ENCODE data around the gene RIIAD1.
"Not testable (repeated sequence)": the region's sequence is repeated elsewhere in the genome, so short reads cannot be mapped to it uniquely, and the experiment has no call there.

Gene RIIAD1

GRCh38 chr1:151737479-151737878 is 16.2 kb downstream of the RIIAD1 start:
- peaks cover 3% of the 10 kb centered on the region; the same call in 1 of the 2 replicates for H3K9me3 ChIP-seq (ENCODE audit: control insufficient read depth, insufficient read depth, low read length)
- no peaks in the 10 kb centered on the region for H3K4me1 ChIP-seq (ENCODE audit: insufficient read depth, low read length)
- H3K36me3 ChIP-seq (ENCODE audit: insufficient read depth, low read length), result no peaks in the 10 kb centered on the region
- H3K9ac ChIP-seq (ENCODE audit: low read depth, low read length), result no peak overlapping the region

GRCh38 chr1:151739590-151740355 is 18.5 kb downstream of the RIIAD1 start:
- H3K9me3 ChIP-seq (ENCODE audit: control insufficient read depth, insufficient read depth, low read length), result peaks cover 3% of the 10 kb centered on the region; the same call in 1 of the 2 replicates
- H3K9ac ChIP-seq (ENCODE audit: low read depth, low read length), result no peak overlapping the region
- H3K4me1 ChIP-seq (ENCODE audit: insufficient read depth, low read length), result no peaks in the 10 kb centered on the region
- H3K36me3 ChIP-seq (ENCODE audit: insufficient read depth, low read length), result no peaks in the 10 kb centered on the region

GRCh38 chr1:151741516-151741915 is 20.2 kb downstream of the RIIAD1 start:
- Histone ChIP-seq H3K4me1 (ENCODE audit: insufficient read depth, low read length) (no peaks in the 10 kb centered on the region), H3K9me3 (ENCODE audit: control insufficient read depth, insufficient read depth, low read length) (peaks cover 3% of the 10 kb centered on the region; the same call in 1 of the 2 replicates), H3K9ac (ENCODE audit: low read depth, low read length) (no peak overlapping the region), H3K36me3 (ENCODE audit: insufficient read depth, low read length) (no peaks in the 10 kb centered on the region)

- Histone ChIP-seq H3K36me3 (ENCODE audit: insufficient read depth, low read length) (peaks cover 14% of the 10 kb centered on the region), H3K9ac (ENCODE audit: low read depth, low read length) (no peak overlapping the region), H3K4me1 (ENCODE audit: insufficient read depth, low read length) (no peaks in the 10 kb centered on the region), H3K9me3 (ENCODE audit: control insufficient read depth, insufficient read depth, low read length) (no peaks in the 10 kb centered on the region)
Observed at GRCh38 chr1:151756291-151756690, 35.0 kb downstream of the RIIAD1 start.

- Histone ChIP-seq H3K9ac (ENCODE audit: low read depth, low read length) (no peak overlapping the region), H3K36me3 (ENCODE audit: insufficient read depth, low read length) (peaks cover 18% of the 10 kb centered on the region), H3K4me1 (ENCODE audit: insufficient read depth, low read length) (no peaks in the 10 kb centered on the region), H3K9me3 (ENCODE audit: control insufficient read depth, insufficient read depth, low read length) (no peaks in the 10 kb centered on the region)
Observed at GRCh38 chr1:151759241-151759640, 37.9 kb downstream of the RIIAD1 start.

GRCh38 chr1:151760597-151761385 is 39.5 kb downstream of the RIIAD1 start:
- Histone ChIP-seq H3K9ac (ENCODE audit: low read depth, low read length) (no peak overlapping the region), H3K4me1 (ENCODE audit: insufficient read depth, low read length) (no peaks in the 10 kb centered on the region), H3K9me3 (ENCODE audit: control insufficient read depth, insufficient read depth, low read length) (no peaks in the 10 kb centered on the region), H3K36me3 (ENCODE audit: insufficient read depth, low read length) (peaks cover 18% of the 10 kb centered on the region)

GRCh38 chr1:151762941-151763921 is 41.9 kb downstream of the RIIAD1 start, which contains the start of gene MRPL9:
Gene MRPL9, minus strand, starts transcription at chr1:151763496. Its CDS starts 17 bp downstream, at chr1:151763479.
- Histone ChIP-seq H3K9me3 (ENCODE audit: control insufficient read depth, insufficient read depth, low read length) (no peaks in the 10 kb centered on the region), H3K36me3 (ENCODE audit: insufficient read depth, low read length) (peaks cover 18% of the 10 kb centered on the region), H3K9ac (ENCODE audit: low read depth, low read length) (peak within 1 kb of the TSS; percentile 81), H3K4me1 (ENCODE audit: insufficient read depth, low read length) (no peaks in the 10 kb centered on the region)

GRCh38 chr1:151763990-151764389 is 42.7 kb downstream of the RIIAD1 start:
- H3K4me1 ChIP-seq (ENCODE audit: insufficient read depth, low read length), result no peaks in the 10 kb centered on the region
- H3K9ac ChIP-seq (ENCODE audit: low read depth, low read length), result peak overlapping the region; percentile 81
- no peaks in the 10 kb centered on the region for H3K9me3 ChIP-seq (ENCODE audit: control insufficient read depth, insufficient read depth, low read length)

GRCh38 chr1:151768351-151769066 is 47.2 kb downstream of the RIIAD1 start:
- H3K9ac ChIP-seq (ENCODE audit: low read depth, low read length); H3K4me1 ChIP-seq (ENCODE audit: insufficient read depth, low read length); H3K9me3 ChIP-seq (ENCODE audit: control insufficient read depth, insufficient read depth, low read length); H3K36me3 ChIP-seq (ENCODE audit: insufficient read depth, low read length): not testable (repeated sequence)

More at GRCh38 chr1:151763990-151764389, 42.7 kb downstream of the RIIAD1 start:
- peaks cover 18% of the 10 kb centered on the region for H3K36me3 ChIP-seq (ENCODE audit: insufficient read depth, low read length)

- not testable (repeated sequence) for H3K9me3 ChIP-seq (ENCODE audit: control insufficient read depth, insufficient read depth, low read length); H3K4me1 ChIP-seq (ENCODE audit: insufficient read depth, low read length); H3K9ac ChIP-seq (ENCODE audit: low read depth, low read length); H3K36me3 ChIP-seq (ENCODE audit: insufficient read depth, low read length)
Observed at GRCh38 chr1:151769270-151769669, 47.9 kb downstream of the RIIAD1 start.

GRCh38 chr1:151773702-151774101 is 52.4 kb downstream of the RIIAD1 start:
- peaks cover 3% of the 10 kb centered on the region; the same call in 1 of the 2 replicates for H3K36me3 ChIP-seq (ENCODE audit: insufficient read depth, low read length)
- peaks cover 5% of the 10 kb centered on the region; the same call in 1 of the 2 replicates for H3K4me1 ChIP-seq (ENCODE audit: insufficient read depth, low read length)
- H3K9ac ChIP-seq (ENCODE audit: low read depth, low read length), result no peak overlapping the region
- no peaks in the 10 kb centered on the region for H3K9me3 ChIP-seq (ENCODE audit: control insufficient read depth, insufficient read depth, low read length)

GRCh38 chr1:151774256-151774922 is 53.1 kb downstream of the RIIAD1 start:
- no peak overlapping the region for H3K9ac ChIP-seq (ENCODE audit: low read depth, low read length)
- peaks cover 3% of the 10 kb centered on the region; the same call in 1 of the 2 replicates for H3K36me3 ChIP-seq (ENCODE audit: insufficient read depth, low read length)

More at GRCh38 chr1:151774256-151774922, 53.1 kb downstream of the RIIAD1 start:
- Histone ChIP-seq H3K4me1 (ENCODE audit: insufficient read depth, low read length) (peaks cover 5% of the 10 kb centered on the region; the same call in 1 of the 2 replicates), H3K9me3 (ENCODE audit: control insufficient read depth, insufficient read depth, low read length) (no peaks in the 10 kb centered on the region)
